ENCODE data around the gene KCNK1.

Gene KCNK1

DNA sequence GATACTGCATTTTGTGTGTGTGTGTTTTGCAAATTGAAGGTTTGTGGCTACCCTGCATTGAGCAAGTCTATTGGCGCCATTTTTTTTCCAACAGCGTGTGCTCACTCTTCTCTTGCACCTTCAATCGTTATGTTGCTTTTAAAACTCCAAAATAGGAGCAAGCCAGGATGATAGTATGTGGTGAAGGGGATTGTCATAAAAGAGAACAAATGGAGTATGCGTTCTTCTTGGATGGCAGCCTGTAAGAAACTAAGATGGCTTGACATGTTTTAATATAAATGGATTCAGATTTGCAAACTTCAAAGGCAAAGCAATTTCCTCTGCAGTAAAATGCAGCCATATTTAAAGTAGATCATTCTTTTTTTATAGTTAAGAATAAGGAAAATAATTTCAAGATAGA is 43.2 kb upstream of the KCNK1 start:
- TF ChIP-seq, protein P1, sequence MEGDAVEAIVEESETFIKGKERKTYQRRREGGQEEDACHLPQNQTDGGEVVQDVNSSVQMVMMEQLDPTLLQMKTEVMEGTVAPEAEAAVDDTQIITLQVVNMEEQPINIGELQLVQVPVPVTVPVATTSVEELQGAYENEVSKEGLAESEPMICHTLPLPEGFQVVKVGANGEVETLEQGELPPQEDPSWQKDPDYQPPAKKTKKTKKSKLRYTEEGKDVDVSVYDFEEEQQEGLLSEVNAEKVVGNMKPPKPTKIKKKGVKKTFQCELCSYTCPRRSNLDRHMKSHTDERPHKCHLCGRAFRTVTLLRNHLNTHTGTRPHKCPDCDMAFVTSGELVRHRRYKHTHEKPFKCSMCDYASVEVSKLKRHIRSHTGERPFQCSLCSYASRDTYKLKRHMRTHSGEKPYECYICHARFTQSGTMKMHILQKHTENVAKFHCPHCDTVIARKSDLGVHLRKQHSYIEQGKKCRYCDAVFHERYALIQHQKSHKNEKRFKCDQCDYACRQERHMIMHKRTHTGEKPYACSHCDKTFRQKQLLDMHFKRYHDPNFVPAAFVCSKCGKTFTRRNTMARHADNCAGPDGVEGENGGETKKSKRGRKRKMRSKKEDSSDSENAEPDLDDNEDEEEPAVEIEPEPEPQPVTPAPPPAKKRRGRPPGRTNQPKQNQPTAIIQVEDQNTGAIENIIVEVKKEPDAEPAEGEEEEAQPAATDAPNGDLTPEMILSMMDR (IDR thresholded peaks at IDR 0.05; ENCODE audit: unreplicated experiment in 3 of 3): no peak
- no peaks in the 10 kb centered on the region for H3K36me3 Mint-ChIP-seq (ENCODE audit: low read depth)
- peaks cover 22% of the 10 kb centered on the region for H3K27me3 Mint-ChIP-seq (ENCODE audit: low read depth)
- no peaks in the 10 kb centered on the region for H3K4me1 Mint-ChIP-seq
- no peak overlapping the region for H3K4me3 Mint-ChIP-seq
- peaks cover 8% of the 10 kb centered on the region for H3K9me3 Mint-ChIP-seq
- no peak overlapping the region for H3K27ac Mint-ChIP-seq

DNA sequence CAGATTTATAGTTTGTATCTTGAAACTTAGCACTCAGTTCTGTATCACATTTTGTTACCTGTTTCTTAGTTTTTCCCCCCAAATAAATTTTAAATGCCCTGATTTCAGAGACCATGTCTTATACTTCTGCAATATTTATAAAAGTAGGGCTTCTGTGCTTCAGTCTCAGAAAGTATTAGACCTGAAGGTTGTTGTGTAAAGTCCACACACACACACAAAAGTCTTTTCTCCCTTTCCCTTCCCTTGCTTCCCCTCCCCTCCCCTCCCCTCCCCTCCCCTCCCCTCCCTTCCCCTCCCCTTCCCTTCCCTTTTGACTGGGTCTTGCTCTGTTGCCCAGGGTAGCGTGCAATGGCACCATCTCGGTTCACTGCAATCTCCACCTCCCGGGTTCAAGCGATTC is 41.0 kb upstream of the KCNK1 start:
- Mint-ChIP-seq H3K4me3 (no peak overlapping the region), H3K9me3 (peaks cover 10% of the 10 kb centered on the region), H3K27ac (no peak overlapping the region), H3K27me3 (ENCODE audit: low read depth) (peaks cover 27% of the 10 kb centered on the region), H3K36me3 (ENCODE audit: low read depth) (no peaks in the 10 kb centered on the region), H3K4me1 (no peaks in the 10 kb centered on the region)
- TF ChIP-seq, protein P1 (IDR thresholded peaks at IDR 0.05; ENCODE audit: unreplicated experiment in 3 of 3): no peak

GRCh38 chr1:233575450-233575849 is 38.5 kb upstream of the KCNK1 start:
- Mint-ChIP-seq H3K4me3 (no peak overlapping the region), H3K36me3 (ENCODE audit: low read depth) (no peaks in the 10 kb centered on the region), H3K27ac (no peak overlapping the region), H3K27me3 (ENCODE audit: low read depth) (peaks cover 42% of the 10 kb centered on the region), H3K4me1 (no peaks in the 10 kb centered on the region), H3K9me3 (peaks cover 15% of the 10 kb centered on the region)
- TF ChIP-seq, protein P1 (IDR thresholded peaks at IDR 0.05; ENCODE audit: unreplicated experiment in 3 of 3): no peak

GRCh38 chr1:233582439-233582838 is 31.5 kb upstream of the KCNK1 start:
- Mint-ChIP-seq H3K4me1 (no peaks in the 10 kb centered on the region), H3K27me3 (ENCODE audit: low read depth) (peaks cover 25% of the 10 kb centered on the region), H3K4me3 (no peak overlapping the region), H3K9me3 (peaks cover 18% of the 10 kb centered on the region), H3K27ac (no peak overlapping the region), H3K36me3 (ENCODE audit: low read depth) (no peaks in the 10 kb centered on the region)
- TF ChIP-seq, protein P1 (IDR thresholded peaks at IDR 0.05; ENCODE audit: unreplicated experiment in 3 of 3): no peak

DNA sequence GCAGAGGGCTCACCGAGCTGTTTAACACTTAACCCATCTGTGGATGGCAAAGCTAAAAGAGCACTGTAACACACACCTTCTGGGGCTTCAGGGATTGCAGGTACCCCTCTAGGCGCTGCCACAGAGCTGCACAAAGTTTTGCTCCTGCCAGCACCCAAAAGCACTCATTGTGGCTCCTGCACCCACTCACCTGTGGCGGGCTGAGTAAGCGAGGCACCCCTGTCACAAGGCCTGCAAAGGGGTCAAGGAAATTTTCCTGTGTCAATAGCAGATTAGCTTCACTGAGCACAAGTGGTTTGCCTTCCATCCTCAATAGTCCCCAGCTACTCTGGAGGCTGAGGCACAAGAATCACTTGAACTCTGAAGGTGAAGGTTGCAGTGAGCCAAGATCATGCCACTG is 29.5 kb upstream of the KCNK1 start:
- TF ChIP-seq, protein P1 (IDR thresholded peaks at IDR 0.05; ENCODE audit: unreplicated experiment in 3 of 3): no peak
- H3K4me1 Mint-ChIP-seq: no peaks in the 10 kb centered on the region
- H3K9me3 Mint-ChIP-seq: peaks cover 18% of the 10 kb centered on the region
- no peaks in the 10 kb centered on the region for H3K36me3 Mint-ChIP-seq (ENCODE audit: low read depth)
- no peak overlapping the region for H3K4me3 Mint-ChIP-seq
- peaks cover 30% of the 10 kb centered on the region for H3K27me3 Mint-ChIP-seq (ENCODE audit: low read depth)
- no peak overlapping the region for H3K27ac Mint-ChIP-seq

DNA sequence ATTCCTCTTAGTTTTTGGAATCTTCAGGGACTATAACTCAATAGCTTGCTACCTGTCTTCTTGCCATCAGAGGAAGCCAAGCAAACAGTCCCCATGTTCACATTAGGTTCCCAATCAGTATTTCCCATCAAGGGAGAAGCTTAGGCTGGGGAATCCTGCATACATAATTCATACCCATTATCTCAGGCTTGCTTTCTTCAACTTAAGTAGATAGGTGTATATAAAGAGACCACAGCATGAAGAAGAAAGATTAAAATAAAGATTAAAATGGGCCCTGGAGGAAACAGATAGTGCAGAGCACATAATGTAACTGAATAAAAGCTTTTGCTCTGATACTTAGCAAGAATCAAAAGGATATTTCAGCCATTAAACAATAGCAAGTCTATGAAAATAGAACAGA is 29.0 kb upstream of the KCNK1 start:
- H3K27me3 Mint-ChIP-seq (ENCODE audit: low read depth): peaks cover 31% of the 10 kb centered on the region
- H3K4me1 Mint-ChIP-seq: no peaks in the 10 kb centered on the region
- peaks cover 14% of the 10 kb centered on the region for H3K9me3 Mint-ChIP-seq
- no peaks in the 10 kb centered on the region for H3K36me3 Mint-ChIP-seq (ENCODE audit: low read depth)
- TF ChIP-seq, protein P1 (IDR thresholded peaks at IDR 0.05; ENCODE audit: unreplicated experiment in 3 of 3): no peak
- H3K4me3 Mint-ChIP-seq: no peak overlapping the region
- no peak overlapping the region for H3K27ac Mint-ChIP-seq
